HG02759 (cell line): ENCODE results near the gene PAX3.

Experiments used
- ATAC-seq: cut with Tn5 transposase; IDR thresholded peaks from one replicate; pipeline ENCODE4 v1.9.1; 2021; ENCODE audit warnings: mild to moderate bottlenecking, moderate library complexity; ENCODE audit not compliant: unreplicated experiment

Gene PAX3

GRCh38 chr2:222232839-222233238, 66.0 kb downstream of the PAX3 start:
- no peak for ATAC-seq

DNA sequence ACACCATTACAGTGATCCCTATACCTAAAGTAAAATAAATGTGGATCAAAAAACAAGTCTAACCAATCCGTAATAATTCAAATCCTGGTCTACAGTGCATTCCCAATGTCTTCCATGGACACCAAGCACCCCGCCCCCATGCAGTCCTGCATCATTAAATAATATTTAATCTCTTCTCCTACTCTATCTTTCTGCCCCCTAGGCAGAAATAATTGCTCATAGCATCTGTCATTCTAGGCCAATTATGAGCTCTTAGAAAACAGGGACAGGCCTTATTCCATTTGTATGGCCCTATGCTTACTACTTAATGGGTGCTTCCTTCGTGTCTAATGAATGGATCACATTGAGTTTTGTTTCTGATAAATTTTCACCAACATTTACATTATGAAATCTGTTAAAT, 66.4 kb downstream of the PAX3 start:
- ATAC-seq, result no peak

GRCh38 chr2:222228054-222228453, 70.7 kb downstream of the PAX3 start:
- no peak for ATAC-seq

DNA sequence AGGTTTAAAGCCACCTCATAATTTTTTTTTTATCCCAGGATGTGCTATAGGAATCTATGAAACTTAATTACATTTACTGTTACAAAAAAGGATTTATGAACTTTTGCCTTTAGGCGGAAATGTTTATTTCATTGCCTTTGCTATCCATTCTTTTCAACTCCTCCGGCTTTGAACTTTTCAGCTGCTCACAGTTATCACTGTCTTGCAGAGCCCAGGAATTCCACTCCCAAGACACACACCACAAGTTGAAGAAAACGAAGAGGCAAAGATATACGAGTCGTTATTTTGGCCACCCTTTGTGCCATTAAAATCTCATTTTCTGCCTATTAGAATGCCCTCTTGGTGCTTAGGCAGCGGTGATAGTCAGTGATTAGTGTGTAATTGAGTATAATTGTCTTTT, 80.0 kb downstream of the PAX3 start:
- ATAC-seq, result no peak

DNA sequence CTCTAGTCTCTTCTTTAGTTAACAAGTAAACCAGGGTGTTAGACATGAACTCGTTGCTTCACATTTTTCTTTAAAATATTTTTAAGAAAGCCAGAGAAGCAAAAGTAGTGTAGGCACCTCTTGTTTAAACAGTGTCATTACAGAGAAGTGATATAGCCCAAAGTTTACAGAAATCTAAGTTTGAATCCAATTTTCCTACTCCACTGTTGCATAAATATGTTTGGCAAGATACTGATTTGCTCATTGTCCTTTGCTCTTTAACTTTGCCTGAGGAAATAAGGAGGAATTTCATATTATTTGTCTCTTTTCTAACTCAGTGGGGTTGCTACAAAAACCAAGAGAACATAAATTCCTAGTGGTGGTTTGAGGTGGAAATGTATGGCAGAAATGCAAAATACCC, 81.1 kb downstream of the PAX3 start:
- ATAC-seq, result no peak

DNA sequence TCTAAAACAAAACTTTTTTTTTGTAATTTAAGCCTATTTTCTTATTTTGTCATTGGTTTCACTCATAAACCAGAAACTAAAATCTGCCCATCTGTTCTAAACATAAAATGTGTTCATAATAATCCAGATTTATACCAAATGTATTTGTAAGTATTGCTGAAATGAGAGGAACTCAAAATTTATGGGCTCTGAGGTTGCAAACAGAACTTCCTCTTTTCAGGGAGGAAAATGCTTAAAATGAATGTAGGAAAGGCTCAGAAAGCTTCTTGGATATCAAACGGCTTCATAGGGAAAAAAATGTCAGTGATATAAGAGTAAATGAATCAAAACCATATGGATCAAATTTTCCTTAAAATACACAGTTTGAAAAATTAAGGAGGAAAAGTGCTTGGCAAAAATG, 83.9 kb downstream of the PAX3 start:
- no peak for ATAC-seq

- no peak for ATAC-seq
Measured at GRCh38 chr2:222213049-222213448, 85.7 kb downstream of the PAX3 start.

- ATAC-seq, result no peak
Measured at GRCh38 chr2:222212571-222212970, 86.2 kb downstream of the PAX3 start.

DNA sequence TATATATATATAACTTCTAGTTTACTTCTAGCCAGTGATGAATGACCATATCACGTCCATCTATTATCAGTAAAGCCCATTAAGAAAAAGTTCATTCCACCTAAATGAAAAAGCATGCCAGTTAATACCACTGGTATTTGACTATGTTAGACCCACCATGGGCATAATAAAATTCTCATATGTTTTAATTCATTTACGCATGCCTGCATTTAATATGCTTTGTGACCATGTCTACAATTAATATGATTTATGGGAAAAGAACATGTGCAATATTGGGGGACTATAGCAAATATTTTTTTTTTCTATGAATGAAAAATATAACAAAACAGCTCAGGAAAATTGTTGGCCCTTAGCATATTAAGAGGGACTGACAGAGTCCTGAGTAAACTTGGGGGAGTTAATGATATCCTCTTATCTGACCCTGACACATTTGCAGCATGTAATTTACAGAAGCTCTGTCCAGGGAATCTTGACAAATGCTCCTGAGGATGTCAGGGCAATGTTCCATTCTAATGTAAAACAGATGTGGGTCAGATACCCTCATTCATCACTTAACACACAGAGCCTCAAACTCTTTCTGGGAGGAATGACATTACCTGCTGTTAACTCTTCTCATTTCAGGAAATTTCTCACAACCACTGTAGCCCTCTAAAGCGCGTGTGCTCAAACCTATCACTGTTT, 90.6 kb downstream of the PAX3 start:
- ATAC-seq, result no peak

GRCh38 chr2:222205136-222205535, 93.7 kb downstream of the PAX3 start:
- no peak for ATAC-seq

DNA sequence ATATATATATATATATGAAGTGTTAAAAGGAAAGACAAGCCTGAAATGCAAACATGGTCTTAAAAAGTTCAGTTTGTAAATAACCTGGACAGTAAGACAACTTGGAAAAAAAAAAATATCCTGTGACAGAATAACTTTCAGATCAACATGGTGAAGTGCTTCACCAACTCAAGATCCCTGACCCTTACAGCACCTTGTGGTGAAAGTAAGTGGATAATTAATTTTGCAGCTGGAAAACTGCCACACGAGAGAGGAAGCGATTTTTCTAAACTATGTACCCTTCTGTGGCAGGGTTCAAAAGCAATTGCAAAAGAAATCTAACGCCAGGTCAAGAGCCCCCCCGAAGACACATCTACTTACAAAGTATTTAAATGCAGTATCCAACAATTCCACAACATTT, 95.8 kb downstream of the PAX3 start:
- ATAC-seq, result no peak

DNA sequence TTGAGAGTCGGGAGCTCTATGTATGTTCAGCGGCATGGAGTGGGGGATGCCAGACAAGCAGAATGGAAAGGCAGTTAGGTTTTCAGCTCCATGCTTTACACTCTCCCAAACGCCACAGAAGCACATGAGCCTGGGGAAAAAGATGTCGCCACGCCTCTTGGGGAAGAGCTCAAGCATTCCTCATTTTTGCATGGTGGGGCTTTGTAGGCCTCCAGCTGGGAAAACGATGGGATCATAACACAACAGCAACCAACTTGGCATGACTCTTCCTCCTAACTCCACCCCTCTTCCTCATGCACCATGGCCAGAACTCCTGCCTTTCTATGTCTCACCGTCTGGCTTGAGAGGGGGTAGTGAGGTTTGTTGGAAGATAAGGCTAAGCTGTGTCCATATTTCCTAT, 102.6 kb downstream of the PAX3 start:
- no peak for ATAC-seq

GRCh38 chr2:222194669-222195068, 104.1 kb downstream of the PAX3 start:
- no peak for ATAC-seq

- no peak for ATAC-seq
Measured at GRCh38 chr2:222193328-222193983, 105.3 kb downstream of the PAX3 start.

- ATAC-seq, result no peak
Measured at GRCh38 chr2:222180619-222181018, 118.2 kb downstream of the PAX3 start.

DNA sequence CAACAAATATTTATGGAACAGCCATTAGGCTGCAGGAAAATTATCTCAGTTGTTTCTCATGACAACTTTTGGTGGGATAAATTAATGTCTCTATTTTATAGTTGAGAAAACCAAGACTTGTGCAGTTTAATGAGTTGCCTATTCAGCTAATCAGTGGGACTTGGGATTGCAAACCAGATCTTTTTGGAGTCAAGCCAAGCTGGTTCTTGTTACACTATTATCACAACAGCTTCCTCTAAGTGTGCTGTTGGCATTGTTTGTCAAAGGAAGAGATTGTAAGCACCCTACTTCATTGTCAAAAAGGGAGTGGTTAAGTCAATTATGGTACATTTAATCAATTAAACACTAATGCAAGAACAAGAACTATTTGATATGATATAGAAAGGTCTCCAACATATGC, 119.2 kb downstream of the PAX3 start:
- ATAC-seq, result no peak

DNA sequence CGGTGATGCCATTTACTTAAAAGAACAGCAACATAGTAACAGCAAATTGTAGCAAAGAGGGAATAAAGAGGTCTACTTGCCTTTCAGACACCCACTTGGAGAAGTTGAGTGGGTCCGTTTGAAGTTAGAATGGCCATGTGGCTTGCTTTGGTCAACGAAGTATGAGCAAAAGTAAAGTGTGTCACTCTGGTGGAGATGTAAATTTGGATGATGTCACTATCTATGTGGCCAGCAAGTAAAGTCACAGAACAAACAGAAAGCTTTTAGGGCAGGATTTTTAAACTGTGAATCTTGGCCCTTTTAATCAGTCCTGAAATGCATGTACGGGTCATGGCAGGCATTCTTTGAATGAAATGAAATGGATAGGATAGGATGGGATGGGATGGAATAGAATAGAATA, 120.3 kb downstream of the PAX3 start:
- ATAC-seq, result no peak

GRCh38 chr2:222176890-222177289, 121.9 kb downstream of the PAX3 start:
- no peak for ATAC-seq

- ATAC-seq, result no peak
Measured at GRCh38 chr2:222174450-222174849, 124.3 kb downstream of the PAX3 start.

GRCh38 chr2:222169346-222169745, 129.5 kb downstream of the PAX3 start:
- no peak for ATAC-seq

DNA sequence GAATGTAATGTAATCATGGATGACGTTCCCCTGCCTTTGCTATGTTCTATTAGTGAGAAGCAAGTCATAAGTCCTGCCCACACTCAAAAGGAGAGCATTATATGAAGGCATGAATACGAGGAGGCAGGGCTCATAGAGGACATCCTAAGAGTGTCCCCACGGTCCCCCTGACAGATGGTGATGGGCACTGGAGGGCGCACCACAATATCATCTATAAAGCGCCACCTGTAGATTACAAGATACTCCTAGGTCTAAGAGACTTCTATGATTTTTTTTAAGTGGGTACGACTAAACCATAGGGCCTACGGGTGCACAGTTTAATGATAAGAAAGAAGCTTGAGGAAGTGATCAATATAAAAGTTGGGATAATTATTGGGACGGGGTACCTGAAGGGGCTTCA, 131.0 kb downstream of the PAX3 start:
- ATAC-seq, result no peak

DNA sequence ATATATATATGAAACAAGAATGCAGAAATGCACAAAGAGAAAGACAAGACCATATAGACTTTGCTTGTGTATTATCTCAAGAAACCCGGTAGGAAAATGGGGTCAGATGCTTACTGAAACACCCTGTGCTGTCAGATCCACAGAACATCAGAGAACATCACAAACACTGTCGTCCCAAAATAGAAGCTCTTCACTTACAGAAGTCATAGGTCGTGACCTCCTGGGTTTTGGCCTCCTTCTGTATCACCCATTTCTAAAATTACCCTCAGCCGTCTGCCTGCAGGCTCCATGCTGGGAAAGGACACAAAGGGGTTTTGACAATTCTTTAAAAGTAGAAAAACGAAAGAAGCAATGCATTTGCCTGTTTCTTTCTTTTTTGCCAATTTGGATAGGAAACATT, 137.9 kb downstream of the PAX3 start:
- no peak for ATAC-seq

DNA sequence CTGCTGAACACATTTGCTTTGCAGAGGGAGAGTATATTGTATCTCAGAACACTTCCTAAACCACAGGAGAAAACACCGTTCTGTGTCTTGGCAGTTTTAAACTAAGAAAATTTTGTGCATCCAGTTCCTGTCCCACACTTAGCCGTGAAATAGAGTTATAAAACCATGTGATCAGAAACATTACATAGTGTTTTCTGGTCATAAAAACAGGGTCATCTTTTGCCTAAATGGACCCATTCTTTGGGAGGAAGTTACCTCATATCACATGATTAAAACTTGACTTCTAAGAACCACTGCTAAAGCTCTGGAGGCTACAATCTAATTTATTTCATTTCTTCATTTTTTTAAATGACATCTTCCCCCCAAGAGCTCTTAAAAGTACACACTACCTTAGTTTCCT, 138.7 kb downstream of the PAX3 start:
- no peak for ATAC-seq
